Left colon (tissue), 2 donors: ENCODE measurements around the gene TMEM272. TPM values are rescaled to one million over a fixed set of nuclear protein-coding genes. Genes with fewer than 3 reads are reported as not detected.

Source experiments
- ATAC-seq: fragments of 200-7000 bp; cut with Tn5 transposase; one replicate; pipeline ENCODE4 v1.9.1; 2020; ENCODE audit warnings: mild to moderate bottlenecking, moderate library complexity
- DNase-seq, 2 donors: peaks; one replicate each; pipeline ENCODE4 v3.0.0-alpha.2; 2020
- intact Hi-C, 2 donors: fragments of 100-400 bp; cut with DNase I in 1 of 2; cut with micrococcal nuclease in 1 of 2; formaldehyde crosslinking; loops; one replicate each; pipeline versions ENCODE4 v1.11.2 to v1.14.0; 2022; cut with DNase I, micrococcal nuclease
- total RNA-seq, 2 donors: library from RNA; stranded (reverse); fragmentation: NEBNext Ultra II Directional; extraction: Animal tissue kit (Norgen Biotek cat#: 25700); gene quantifications; one replicate each; pipeline ENCODE4 v1.2.1, GENCODE V29; 2021
- donor health status: DM: no; HTN: no; CAD: no.
- donor health status: DM: yes; HTN: yes; CAD: no.

TMEM272 gene
- total RNA-seq, 2 donors from 2014 or later, result 0.06 to 0.11 TPM

DNA sequence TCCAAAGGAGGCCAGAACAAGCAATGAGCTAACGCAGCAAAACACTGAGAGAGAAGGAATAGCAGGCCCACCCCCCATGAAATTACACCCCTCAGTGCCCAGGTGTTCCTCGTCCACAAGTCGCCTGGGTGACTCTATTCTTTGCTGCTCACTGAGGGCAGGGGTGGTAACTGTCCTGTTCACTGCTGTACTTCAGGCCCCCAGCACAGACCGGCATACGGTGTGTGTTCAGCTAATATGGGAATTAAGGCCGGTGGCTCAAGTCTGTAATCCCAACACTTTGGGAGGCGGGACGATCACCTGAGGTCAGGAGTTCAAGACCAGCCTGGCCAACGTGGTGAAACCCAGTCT lies 72.9 kb downstream of the TMEM272 start:
- ATAC-seq (no peak), DNase-seq (no peak)
- intact Hi-C loops, result no loop called here

DNA sequence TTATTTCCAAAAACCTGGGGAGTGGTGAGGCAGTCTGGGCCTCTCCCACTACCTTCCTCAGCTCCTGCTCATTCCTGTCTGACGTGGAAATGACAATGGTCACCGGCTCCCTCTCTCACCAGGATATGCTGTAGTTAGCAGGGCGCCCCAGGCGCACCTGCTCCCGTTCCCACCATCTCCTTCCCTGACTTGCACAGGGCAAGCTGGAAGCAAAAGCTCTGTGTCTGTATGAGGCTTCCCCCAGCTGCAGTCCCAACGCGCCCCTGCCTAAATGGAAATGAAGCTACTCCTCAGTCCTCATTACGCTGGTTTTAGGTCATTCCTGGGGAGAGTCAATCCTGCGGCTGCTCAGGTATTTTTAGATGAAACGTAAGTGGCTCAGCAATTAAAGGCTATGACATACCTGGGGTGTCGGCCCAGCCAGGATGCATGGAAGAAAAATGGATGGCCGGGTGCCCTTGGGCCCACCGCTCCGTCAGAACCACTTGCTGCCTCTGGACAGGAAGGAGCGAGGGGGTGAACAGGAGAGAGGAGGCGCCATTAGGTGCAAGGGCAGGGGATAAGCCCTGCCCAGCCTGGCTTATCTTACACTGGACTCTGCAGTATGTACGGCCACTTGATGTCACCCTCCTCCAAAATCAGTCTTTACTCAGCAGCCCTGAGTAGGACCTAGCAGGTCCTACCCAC lies 73.4 kb downstream of the TMEM272 start:
- DNase-seq (no peak), ATAC-seq (no peak)
- intact Hi-C loops, result no loop called here

DNA sequence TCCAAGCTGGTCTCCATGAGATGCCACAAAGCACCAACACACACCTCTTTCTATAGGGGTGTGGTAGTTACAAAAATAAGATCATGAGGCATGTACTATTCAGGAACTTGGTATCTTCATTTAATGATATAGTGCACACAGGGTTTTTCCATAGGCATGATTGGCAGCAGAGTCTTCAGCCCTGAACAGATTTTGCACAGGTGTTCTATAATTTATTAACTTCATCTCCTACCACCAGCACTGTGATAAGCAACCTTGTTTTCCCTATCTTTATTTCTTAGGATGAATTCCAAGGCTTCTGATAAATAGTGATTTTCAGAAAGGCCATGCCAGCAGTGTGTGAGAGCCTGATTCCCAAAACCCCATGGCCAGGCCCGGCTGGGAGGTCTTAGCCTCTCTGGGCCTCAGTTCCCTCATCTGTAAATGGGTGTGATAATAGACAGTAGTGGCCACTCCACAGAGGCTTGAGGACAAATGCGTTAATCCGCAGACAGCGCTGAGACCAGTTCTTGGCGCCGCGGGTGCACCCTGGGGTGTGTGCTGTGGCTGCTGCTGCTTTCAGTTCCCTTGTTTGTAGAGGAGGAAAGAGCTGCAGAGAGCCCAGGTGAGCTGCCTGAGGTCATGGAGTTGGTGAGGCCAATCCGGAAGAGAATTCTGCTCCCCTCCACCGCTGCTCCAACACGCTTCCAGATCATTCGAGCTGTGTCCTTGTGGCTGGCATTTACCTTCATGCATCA lies 74.1 kb downstream of the TMEM272 start:
- intact Hi-C loops, result no loop called here
- DNase-seq (no peak), ATAC-seq (no peak)

DNA sequence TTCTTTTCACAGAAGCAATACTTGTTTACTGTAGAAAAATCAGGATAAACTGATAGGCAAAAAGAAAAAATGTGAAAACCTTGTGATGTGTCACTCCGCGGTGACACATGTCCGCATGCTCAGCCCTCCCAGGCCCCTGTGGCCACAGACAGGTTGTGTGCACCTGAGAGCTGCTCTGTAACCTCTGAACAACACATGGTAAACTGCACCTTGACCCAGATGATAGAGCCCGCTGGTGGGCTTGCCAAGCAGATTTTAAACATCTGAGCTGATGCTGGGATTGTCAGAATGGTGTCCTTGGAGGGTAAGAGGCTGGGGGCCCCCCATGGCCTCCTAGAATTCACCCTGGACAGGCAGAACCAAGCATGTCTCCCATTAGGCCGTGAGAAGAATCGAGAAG lies 74.8 kb downstream of the TMEM272 start:
- intact Hi-C loops, result no loop called here
- no peak for ATAC-seq
- no peak for DNase-seq

DNA sequence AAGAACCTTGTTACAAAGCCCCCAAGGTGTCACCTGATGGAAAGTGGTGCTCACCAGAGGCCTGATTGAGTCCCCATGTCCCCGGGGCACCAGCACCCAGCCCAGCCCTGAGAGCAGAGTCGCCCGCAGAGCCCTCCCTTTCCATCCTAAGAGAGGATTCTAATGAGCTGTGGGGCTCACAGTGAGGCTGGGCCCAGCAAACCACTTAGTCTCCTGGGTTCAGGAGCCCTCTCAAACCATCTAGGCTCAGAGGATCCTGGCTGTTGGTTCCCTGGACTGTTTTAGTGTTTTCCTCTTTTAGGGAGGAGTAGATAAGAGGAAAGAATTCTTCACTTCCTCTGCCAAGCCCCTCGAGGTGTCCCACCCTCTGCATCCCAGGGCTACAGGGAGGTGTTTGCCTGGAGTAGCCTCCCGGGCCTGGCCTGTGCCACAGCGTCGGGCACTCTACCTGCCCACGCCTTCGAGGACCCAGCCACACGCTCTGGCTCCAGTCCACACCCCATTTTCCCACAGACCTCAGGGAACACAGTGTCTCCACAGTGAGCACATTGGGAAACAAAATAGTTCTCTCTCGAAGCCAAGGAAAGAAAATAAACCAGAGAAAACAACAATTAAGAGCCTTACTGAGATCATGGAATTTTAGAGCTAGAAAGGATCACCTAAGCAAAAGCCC lies 75.4 kb downstream of the TMEM272 start:
- ATAC-seq (no peak), DNase-seq (no peak)
- intact Hi-C loops, result no loop called here

DNA sequence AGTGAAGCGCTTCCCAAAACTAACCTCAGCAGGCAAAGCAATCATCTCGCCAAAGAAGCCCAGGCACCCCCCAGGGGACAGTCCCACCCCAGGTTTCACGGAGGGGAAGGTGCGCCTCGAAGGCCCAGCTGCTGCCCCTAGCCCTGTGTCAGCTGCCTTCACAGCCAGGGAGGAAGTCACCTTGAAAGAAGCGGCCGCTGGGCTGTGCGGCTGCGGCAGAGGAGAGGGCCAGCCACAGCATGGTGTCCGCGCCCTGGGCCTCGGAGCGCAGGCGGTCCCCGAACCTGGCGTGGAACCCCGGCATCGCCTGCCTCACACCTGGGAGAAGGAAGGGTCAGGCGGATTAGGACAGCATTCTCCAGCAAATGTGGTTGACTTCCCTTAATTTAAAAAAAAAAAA lies 76.0 kb downstream of the TMEM272 start:
- no peak for ATAC-seq
- DNase-seq, result no peak
- intact Hi-C loops, result no loop called here

DNA sequence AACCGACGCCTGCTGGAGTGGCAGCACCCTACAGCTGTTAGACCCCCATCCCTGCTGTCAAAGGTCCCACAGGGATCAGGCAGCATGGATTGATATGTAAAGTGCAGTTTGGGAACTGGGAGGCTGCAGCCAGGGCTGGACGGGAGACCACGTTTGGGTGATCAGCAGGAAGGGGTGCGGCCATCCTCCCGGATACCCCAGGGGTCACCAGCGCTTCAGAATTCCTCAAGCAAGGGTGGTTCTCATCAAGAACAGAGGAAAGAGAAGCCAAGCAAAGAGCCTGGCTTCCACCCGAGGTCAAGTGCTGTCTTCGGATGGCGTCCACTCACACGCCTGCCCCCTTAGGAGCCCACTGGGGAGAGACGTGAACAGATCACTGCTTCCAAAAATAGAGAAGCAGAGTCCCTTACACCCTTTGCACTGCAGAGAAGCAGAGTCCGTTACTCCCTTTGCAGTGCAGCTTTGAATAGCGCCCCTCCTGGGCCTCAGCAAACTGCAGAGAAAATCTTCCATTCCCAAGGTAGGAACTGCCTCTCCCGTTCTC lies 76.5 kb downstream of the TMEM272 start:
- intact Hi-C loops, result no loop called here
- no peak for DNase-seq
- ATAC-seq, result no peak

DNA sequence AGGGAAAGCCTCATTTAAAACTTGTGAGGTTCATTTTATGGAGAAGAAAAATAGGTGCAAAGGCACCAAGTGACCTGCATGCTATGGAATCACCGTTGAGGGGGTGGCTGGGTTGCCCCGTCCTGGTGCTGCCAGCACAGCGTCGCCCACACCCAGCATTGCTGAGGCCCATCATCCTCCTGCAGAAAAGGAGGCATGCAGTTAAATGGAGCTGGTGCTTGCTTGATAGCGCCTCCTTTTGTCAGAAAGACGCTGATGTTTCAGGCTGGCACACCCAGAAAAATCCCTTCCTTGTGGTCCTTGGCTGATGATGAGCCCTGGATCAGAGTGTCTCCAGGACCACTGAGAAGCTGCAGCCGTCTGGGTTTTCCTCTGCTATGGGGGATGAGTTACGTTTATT lies 77.9 kb downstream of the TMEM272 start:
- no peak for ATAC-seq
- intact Hi-C loops, result no loop called here
- DNase-seq, result no peak

DNA sequence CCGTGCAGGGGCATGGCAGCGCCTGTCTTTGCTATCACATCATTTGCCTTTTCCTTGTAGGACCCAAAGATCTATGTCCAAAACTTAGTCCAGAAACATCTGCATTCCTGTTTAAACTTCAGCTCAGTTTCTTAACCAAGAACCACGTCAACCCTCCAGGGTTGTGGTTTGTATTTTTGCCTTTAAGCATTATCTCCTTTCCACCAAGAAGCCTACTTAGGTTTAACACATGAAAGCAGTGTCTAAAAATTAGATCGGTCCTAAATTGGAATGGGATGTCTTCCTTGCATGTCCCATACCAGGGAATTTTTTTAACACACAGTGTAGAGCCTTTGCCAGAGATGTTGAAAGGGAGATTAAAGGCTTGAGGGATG lies 79.8 kb downstream of the TMEM272 start:
- ATAC-seq, result no peak
- DNase-seq, result no peak
- intact Hi-C loops, result no loop called here

DNA sequence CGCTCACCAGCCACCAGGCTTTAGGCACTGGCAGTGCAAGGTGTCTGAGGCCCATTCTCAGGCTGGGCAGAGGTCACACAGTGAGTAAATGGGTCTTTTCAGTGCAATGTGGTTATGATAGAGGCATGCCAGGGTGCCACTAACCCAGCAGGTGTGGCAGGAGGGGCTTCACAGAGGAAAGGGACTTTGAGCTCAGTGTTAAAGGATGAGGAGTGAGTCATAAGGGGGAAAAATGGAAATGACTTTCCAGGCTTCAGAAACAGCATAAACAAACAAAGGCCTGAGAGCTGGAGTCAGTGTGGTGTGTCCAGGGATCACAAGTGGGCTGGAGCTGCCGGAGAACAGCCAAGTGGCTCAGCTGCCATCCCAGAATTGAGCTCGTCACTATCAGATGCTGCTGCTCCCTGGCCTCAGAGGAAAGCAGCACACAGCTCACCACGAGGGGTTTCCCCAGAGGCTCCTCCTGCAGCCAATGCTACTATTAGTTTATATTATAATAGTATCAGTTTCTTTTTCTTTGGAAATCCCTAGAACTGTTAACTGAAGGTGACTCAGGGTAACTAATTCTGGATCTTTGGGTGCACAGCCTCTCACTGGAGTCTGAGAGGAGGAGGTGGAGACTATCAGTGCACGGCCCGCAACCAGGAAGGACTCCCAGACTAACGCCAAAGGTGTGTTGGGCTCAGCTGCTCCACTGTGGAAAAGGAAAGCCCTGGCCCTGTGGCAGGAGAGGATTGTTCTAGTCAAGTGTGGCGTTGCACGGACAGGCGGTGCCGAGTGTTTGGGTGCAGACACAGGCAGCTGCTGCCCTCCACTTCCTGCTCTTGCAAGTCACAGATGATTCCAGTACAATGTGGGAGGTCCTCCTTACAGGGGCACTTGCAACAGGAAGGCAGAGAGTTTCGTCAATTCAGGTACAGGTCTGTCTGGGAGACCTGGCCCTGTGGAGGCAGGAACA lies 80.5 kb downstream of the TMEM272 start:
- DNase-seq (peak; percentile 50 to 68), ATAC-seq (peak; percentile 88)
- intact Hi-C loops, result no loop called here

DNA sequence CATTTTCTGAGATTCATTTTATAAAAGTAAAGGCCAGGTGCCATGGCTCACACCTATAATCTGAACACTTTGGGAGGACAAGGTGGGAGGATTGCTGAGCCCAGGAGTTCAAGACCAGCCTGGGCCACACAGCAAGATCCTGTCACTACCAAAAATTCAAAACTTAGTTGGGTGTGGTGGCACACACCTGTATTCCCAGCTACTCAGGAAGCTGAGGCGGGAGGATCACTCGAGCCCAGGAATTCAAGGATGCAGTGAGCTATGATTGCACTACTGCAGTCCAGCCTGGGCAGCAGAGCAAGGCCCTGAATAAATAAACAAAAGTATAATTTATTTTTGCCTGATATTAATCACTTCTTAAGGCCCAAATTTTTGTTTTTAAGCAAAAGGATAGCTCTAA lies 81.5 kb downstream of the TMEM272 start:
- no peak for ATAC-seq
- intact Hi-C loops, result no loop called here
- DNase-seq, result no peak

Other genes starting within 250 kb of the TMEM272 start
- 10 to 100 TPM; 15.2 to 15.3 TPM for gene DHRS12, start 41.0 kb downstream of the TMEM272 start, total RNA-seq
- gene CCDC70, start 16.8 kb upstream of the TMEM272 start, total RNA-seq, result not detected
- gene ATP7B, start 166.3 kb upstream of the TMEM272 start, total RNA-seq, result 10 to 100 TPM; 18.5 to 27.6 TPM
- gene ALG11, start 167.2 kb upstream of the TMEM272 start, total RNA-seq, result 10 to 100 TPM; 37.2 to 37.7 TPM
- 10 to 100 TPM; 19.9 to 20.9 TPM for gene UTP14C, start 179.5 kb upstream of the TMEM272 start, total RNA-seq